Endodermal cell (in vitro differentiated cells): ENCODE data around the gene GID4. TPM values are rescaled to one million over a fixed set of nuclear protein-coding genes. Genes with fewer than 3 reads are reported as not detected.

Experiments used
- DNase-seq: peaks from one replicate; pipeline ENCODE4 v3.0.0-alpha.2; 2017
- H3K27ac ChIP-seq: 2 replicates; pipeline ENCODE4 v1.5.1; 2013; ENCODE audit warnings: mild to moderate bottlenecking, low read depth, low read length, moderate library complexity
- H3K27me3 ChIP-seq: 2 replicates; pipeline ENCODE4 v1.6.1; 2013; ENCODE audit warnings: mild to moderate bottlenecking, low read length, moderate library complexity; ENCODE audit not compliant: insufficient read depth, control insufficient read depth, poor library complexity, severe bottlenecking
- H3K36me3 ChIP-seq: 2 replicates; pipeline ENCODE4 v1.7.0; 2013; ENCODE audit warnings: mild to moderate bottlenecking, low read length, moderate library complexity; ENCODE audit not compliant: control insufficient read depth, insufficient read depth
- H3K4me1 ChIP-seq: one replicate; pipeline ENCODE4 v1.7.0; 2013; ENCODE audit warnings: low read length; ENCODE audit not compliant: control insufficient read depth, insufficient read depth
- H3K4me3 ChIP-seq: 2 replicates; pipeline ENCODE4 v1.5.1; 2013; ENCODE audit warnings: mild to moderate bottlenecking, low read length, moderate library complexity
- H3K9ac ChIP-seq: 2 replicates; pipeline ENCODE4 v1.6.1; 2013; ENCODE audit warnings: mild to moderate bottlenecking, low read length, moderate library complexity; ENCODE audit not compliant: poor library complexity, severe bottlenecking; ENCODE audit errors: extremely low read depth
- H3K9me3 ChIP-seq: 2 replicates; pipeline ENCODE4 v1.6.1; 2013; ENCODE audit warnings: mild to moderate bottlenecking, low read length, moderate library complexity; ENCODE audit not compliant: control insufficient read depth
- H3K27ac Mint-ChIP-seq: 2 replicates; pipeline ENCODE4 v1.8.0; 2020; ENCODE audit warnings: mixed read lengths
- H3K27me3 Mint-ChIP-seq: 2 replicates; pipeline ENCODE4 v1.8.0; 2021; ENCODE audit warnings: mild to moderate bottlenecking, mixed read lengths; ENCODE audit not compliant: insufficient read depth
- H3K36me3 Mint-ChIP-seq: 2 replicates; pipeline ENCODE4 v1.8.0; 2020; ENCODE audit warnings: low read depth, mixed read lengths
- H3K4me1 Mint-ChIP-seq: 2 replicates; pipeline ENCODE4 v1.8.0; 2020; ENCODE audit warnings: mixed read lengths
- H3K4me3 Mint-ChIP-seq: 2 replicates; pipeline ENCODE4 v1.8.0; 2020; ENCODE audit warnings: mild to moderate bottlenecking, moderate library complexity, mixed read lengths
- H3K9me3 Mint-ChIP-seq: 2 replicates; pipeline ENCODE4 v1.8.0; 2020; ENCODE audit warnings: mild to moderate bottlenecking, mixed read lengths
- CTCF ChIP-seq: fragments of 200-600 bp; sonication (generic); conservative IDR thresholded peaks from 2 replicates; pipeline ENCODE4 v1.5.0; 2021; ENCODE audit warnings: antibody characterized with exemption, mild to moderate bottlenecking
- WGBS, 2 experiments: methylation state at CpG; one replicate each; pipeline versions ENCODE4 v1.1.5 to v1.1.7; 2013; ENCODE audit warnings: missing lambda C conversion rate in 2 of 2, mixed read lengths in 1 of 2; ENCODE audit not compliant: insufficient coverage in 1 of 2, insufficient read length in 1 of 2; 5-methylcytosine and 5-hydroxymethylcytosine counted together
- total RNA-seq, 2 donors: library from RNA; stranded (reverse); fragmentation: NEBNext Ultra II Directional in 1 of 2; extraction: Animal tissue kit (Norgen Biotek cat#: 25700) in 1 of 2; gene quantifications; 2 replicates in 1 of 2; 3 replicates in 1 of 2; pipeline ENCODE4 v1.2.1, GENCODE V29; 2021

The GID4 gene
- total RNA-seq, 2 donors from 2014 or later = 20.5 to 20.8 TPM

- peaks cover 13% of the 10 kb centered on the region for H3K36me3 Mint-ChIP-seq
- H3K9me3 ChIP-seq = no peaks in the 10 kb centered on the region
- H3K9me3 Mint-ChIP-seq = no peaks in the 10 kb centered on the region
- H3K27ac Mint-ChIP-seq = no peak overlapping the region
- peaks cover 4% of the 10 kb centered on the region for H3K36me3 ChIP-seq
- H3K4me3 ChIP-seq = no peak overlapping the region
- H3K4me1 Mint-ChIP-seq = no peaks in the 10 kb centered on the region
- H3K27ac ChIP-seq = no peak overlapping the region
- no peaks in the 10 kb centered on the region for H3K27me3 ChIP-seq
- no peaks in the 10 kb centered on the region for H3K4me1 ChIP-seq
- no peak overlapping the region for H3K9ac ChIP-seq
- no peak for TF ChIP-seq CTCF
- no peak overlapping the region for H3K4me3 Mint-ChIP-seq
- 95 to 100% methylated on average over 1 to 14 of the region's 14 CpGs for WGBS, 2 experiments
- peaks cover 1% of the 10 kb centered on the region for H3K27me3 Mint-ChIP-seq
- DNase-seq = no peak
Observed at GRCh38 chr17:18107061-18107790, 68.0 kb downstream of the GID4 start.

- peaks cover 2% of the 10 kb centered on the region for H3K27me3 Mint-ChIP-seq
- peaks cover 13% of the 10 kb centered on the region for H3K36me3 Mint-ChIP-seq
- Histone ChIP-seq H3K4me3 (no peak overlapping the region), H3K9me3 (no peaks in the 10 kb centered on the region), H3K27me3 (no peaks in the 10 kb centered on the region), H3K27ac (peak overlapping the region; percentile 57), H3K36me3 (peaks cover 4% of the 10 kb centered on the region), H3K9ac (no peak overlapping the region), H3K4me1 (no peaks in the 10 kb centered on the region)
- 92 to 100% methylated on average over 3 to 6 of the region's 6 CpGs for WGBS, 2 experiments
- no peak overlapping the region for H3K4me3 Mint-ChIP-seq
- no peaks in the 10 kb centered on the region for H3K9me3 Mint-ChIP-seq
- no peaks in the 10 kb centered on the region for H3K4me1 Mint-ChIP-seq
- no peak for DNase-seq
- TF ChIP-seq CTCF = no peak
- no peak overlapping the region for H3K27ac Mint-ChIP-seq
Observed at GRCh38 chr17:18107971-18108370, 68.8 kb downstream of the GID4 start.

- H3K9ac ChIP-seq = no peak within 1 kb of the TSS
- H3K4me1 ChIP-seq = no peaks in the 10 kb centered on the region
- Mint-ChIP-seq H3K4me3 (no peak within 1 kb of the TSS), H3K9me3 (no peaks in the 10 kb centered on the region), H3K27me3 (peaks cover 2% of the 10 kb centered on the region), H3K36me3 (peaks cover 13% of the 10 kb centered on the region), H3K27ac (peak within 1 kb of the TSS; percentile 70), H3K4me1 (no peaks in the 10 kb centered on the region)
- no peak for TF ChIP-seq CTCF
- H3K27ac ChIP-seq = peak within 1 kb of the TSS; percentile 57
- H3K36me3 ChIP-seq = peaks cover 2% of the 10 kb centered on the region
- no peaks in the 10 kb centered on the region for H3K27me3 ChIP-seq
- WGBS, 2 experiments = 94 to 95% methylated on average over 10 to 17 of the region's 17 CpGs
- DNase-seq = no peak
- H3K4me3 ChIP-seq = no peak within 1 kb of the TSS
- no peaks in the 10 kb centered on the region for H3K9me3 ChIP-seq
Observed at GRCh38 chr17:18108401-18109312, 69.4 kb downstream of the GID4 start, which contains the start of gene MYO15A. Gene MYO15A (plus strand): TSS chr17:18108756. CDS start chr17:18118801, 10,045 bp downstream.
